PC-3 (cell line): ENCODE data around the gene STRBP. TPM values are rescaled to one million over a fixed set of nuclear protein-coding genes. Genes with fewer than 3 reads are reported as not detected.

Source experiments
- ATAC-seq: fragments of 200-7000 bp; cut with Tn5 transposase; 2 replicates; pipeline ENCODE4 v1.9.1; 2020; ENCODE audit warnings: mild to moderate bottlenecking, moderate library complexity
- BruUV-seq: library from RNA; stranded (reverse); fragments of 400-500 nt; replicated peaks from 2 replicates; lab custom pipeline; 2021; lab: Mats Ljungman, UMichigan
- CTCF ChIA-PET: fragments of 300-600 bp; sonication (Branson Sonifier 250); formaldehyde crosslinking; loops from one replicate; lab custom pipeline; 2022; ENCODE audit warnings: antibody characterized with exemption; lab: Charles Lee
- POLR2A ChIA-PET: fragments of 300-600 bp; sonication (Branson Sonifier 250); formaldehyde crosslinking; loops from one replicate; lab custom pipeline; 2022; ENCODE audit warnings: antibody characterized with exemption; ENCODE audit not compliant: unreplicated experiment; lab: Charles Lee
- DNase-seq: peaks from one replicate; pipeline ENCODE4 v3.0.0-alpha.2; 2015
- H2AFZ ChIP-seq: fragments of 300-600 bp; sonication (generic); 2 replicates; pipeline ENCODE4 v1.6.0; 2016; ENCODE audit warnings: antibody characterized with exemption, low read length
- H3F3A ChIP-seq: fragments of 300-600 bp; sonication (generic); one replicate; pipeline ENCODE4 v1.6.0; 2017; ENCODE audit warnings: antibody characterized with exemption, low read length, control low read depth, mild to moderate bottlenecking; ENCODE audit not compliant: unreplicated experiment
- H3K27ac ChIP-seq: fragments of 300-600 bp; sonication (generic); 2 replicates; pipeline ENCODE4 v1.5.1; 2016; ENCODE audit warnings: mild to moderate bottlenecking, low read length
- H3K27me3 ChIP-seq: fragments of 300-600 bp; sonication (generic); 2 replicates; pipeline ENCODE4 v1.6.1; 2016; ENCODE audit warnings: low read length, mixed read lengths
- H3K36me3 ChIP-seq: fragments of 300-600 bp; sonication (generic); 2 replicates; pipeline ENCODE4 v1.6.1; 2016; ENCODE audit warnings: low read depth, mixed run types, low read length, mixed read lengths
- H3K4me1 ChIP-seq: fragments of 300-600 bp; sonication (generic); 2 replicates; pipeline ENCODE4 v1.5.1; 2016; ENCODE audit warnings: low read length; ENCODE audit not compliant: insufficient read depth
- H3K4me2 ChIP-seq: fragments of 300-600 bp; sonication (generic); 2 replicates; pipeline ENCODE4 v1.6.0; 2016; ENCODE audit warnings: low read length
- H3K4me3 ChIP-seq: fragments of 300-600 bp; sonication (generic); 2 replicates; pipeline ENCODE4 v1.5.1; 2016; ENCODE audit warnings: mild to moderate bottlenecking, low read length, mixed read lengths
- H3K79me2 ChIP-seq: fragments of 300-600 bp; sonication (generic); 2 replicates; pipeline ENCODE4 v1.6.1; 2017; ENCODE audit warnings: low read length, mixed read lengths
- H3K9ac ChIP-seq: fragments of 300-600 bp; sonication (generic); 2 replicates; pipeline ENCODE4 v1.6.0; 2016; ENCODE audit warnings: mild to moderate bottlenecking, low read length
- H3K9me2 ChIP-seq: fragments of 300-600 bp; sonication (generic); replicated peaks from 2 replicates; pipeline ENCODE4 v1.6.1; 2016; ENCODE audit warnings: mixed run types, low read length, mixed read lengths
- H3K9me3 ChIP-seq: fragments of 300-600 bp; sonication (generic); 2 replicates; pipeline ENCODE4 v1.6.1; 2016; ENCODE audit warnings: low read length, mixed read lengths
- H4K20me1 ChIP-seq: fragments of 300-600 bp; sonication (generic); 2 replicates; pipeline ENCODE4 v1.6.1; 2016; ENCODE audit warnings: low read length, mixed read lengths
- EZH2 ChIP-seq: fragments of 300-600 bp; sonication (generic); IDR thresholded peaks from one replicate; pipeline ENCODE4 v1.6.1; 2017; ENCODE audit warnings: antibody characterized with exemption, mild to moderate bottlenecking, low read length; ENCODE audit not compliant: unreplicated experiment
- EZH2phosphoT487 ChIP-seq: fragments of 300-600 bp; sonication (generic); IDR thresholded peaks from 2 replicates; pipeline ENCODE4 v1.6.1; 2018; ENCODE audit warnings: mild to moderate bottlenecking, antibody characterized with exemption, low read length, borderline replicate concordance
- intact Hi-C: fragments of 100-400 bp; cut with micrococcal nuclease; formaldehyde crosslinking; loops from 2 replicates; pipeline ENCODE4 v1.9.0; 2023
- total RNA-seq: library from RNA; depleted of rRNA; stranded (reverse); fragments of >200 nt; gene quantifications from 2 replicates; pipeline ENCODE4 v1.2.3, GENCODE V29; 2014
- TF ChIP-seq, protein P1 (sequence below): fragments of 300-600 bp; sonication (generic); conservative IDR thresholded peaks from 2 replicates; pipeline ENCODE4 v1.5.1; 2017; ENCODE audit warnings: antibody characterized with exemption, low read depth, mild to moderate bottlenecking, low read length

The STRBP gene
- total RNA-seq, 1 experiment from 2014 or later: 19.2 TPM

DNA sequence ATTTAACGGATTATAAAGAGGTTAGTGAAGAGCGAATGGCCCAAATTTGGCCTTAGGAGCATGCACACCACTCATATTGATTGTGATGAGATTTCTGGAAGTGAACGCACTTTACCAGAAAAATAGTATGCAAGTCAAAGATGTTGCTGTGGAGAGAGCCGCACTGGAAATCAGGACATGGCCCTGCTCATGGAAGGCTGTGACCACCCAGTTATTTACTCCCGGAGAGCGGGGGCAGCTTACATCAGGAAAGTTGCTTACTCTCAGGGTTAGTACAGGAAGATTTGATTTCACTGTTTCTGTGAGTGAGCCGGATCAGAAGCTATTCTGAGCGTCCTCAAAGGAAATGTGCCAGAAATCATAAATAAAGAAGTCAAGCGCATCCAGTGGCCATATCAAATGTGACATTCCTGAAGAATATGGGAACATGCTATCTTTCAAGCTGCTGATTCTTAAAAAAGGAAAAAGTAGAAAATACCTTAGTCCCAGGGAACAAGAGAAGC lies 42.9 kb upstream of the STRBP start:
- Histone ChIP-seq H3K27ac (no peak overlapping the region), H3K36me3 (no peaks in the 10 kb centered on the region), H3K4me3 (no peak overlapping the region), H3K9me2 (no peaks in the 10 kb centered on the region), H3K4me1 (no peaks in the 10 kb centered on the region), H3K9ac (no peak overlapping the region), H4K20me1 (no peaks in the 10 kb centered on the region), H3K27me3 (no peaks in the 10 kb centered on the region), H3K79me2 (no peaks in the 10 kb centered on the region), H2AFZ (no peak overlapping the region), H3K4me2 (no peak overlapping the region), H3F3A (no peaks in the 10 kb centered on the region), H3K9me3 (no peaks in the 10 kb centered on the region)
- no peak for ATAC-seq
- ChIA-PET POLR2A (no interaction called here), CTCF (no interaction called here)
- no TSS peak for BruUV-seq
- intact Hi-C loops: no loop called here
- DNase-seq: no peak
- TF ChIP-seq EZH2phosphoT487 (no peak), EZH2 (no peak)
- TF ChIP-seq, protein P1, sequence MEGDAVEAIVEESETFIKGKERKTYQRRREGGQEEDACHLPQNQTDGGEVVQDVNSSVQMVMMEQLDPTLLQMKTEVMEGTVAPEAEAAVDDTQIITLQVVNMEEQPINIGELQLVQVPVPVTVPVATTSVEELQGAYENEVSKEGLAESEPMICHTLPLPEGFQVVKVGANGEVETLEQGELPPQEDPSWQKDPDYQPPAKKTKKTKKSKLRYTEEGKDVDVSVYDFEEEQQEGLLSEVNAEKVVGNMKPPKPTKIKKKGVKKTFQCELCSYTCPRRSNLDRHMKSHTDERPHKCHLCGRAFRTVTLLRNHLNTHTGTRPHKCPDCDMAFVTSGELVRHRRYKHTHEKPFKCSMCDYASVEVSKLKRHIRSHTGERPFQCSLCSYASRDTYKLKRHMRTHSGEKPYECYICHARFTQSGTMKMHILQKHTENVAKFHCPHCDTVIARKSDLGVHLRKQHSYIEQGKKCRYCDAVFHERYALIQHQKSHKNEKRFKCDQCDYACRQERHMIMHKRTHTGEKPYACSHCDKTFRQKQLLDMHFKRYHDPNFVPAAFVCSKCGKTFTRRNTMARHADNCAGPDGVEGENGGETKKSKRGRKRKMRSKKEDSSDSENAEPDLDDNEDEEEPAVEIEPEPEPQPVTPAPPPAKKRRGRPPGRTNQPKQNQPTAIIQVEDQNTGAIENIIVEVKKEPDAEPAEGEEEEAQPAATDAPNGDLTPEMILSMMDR: no peak

DNA sequence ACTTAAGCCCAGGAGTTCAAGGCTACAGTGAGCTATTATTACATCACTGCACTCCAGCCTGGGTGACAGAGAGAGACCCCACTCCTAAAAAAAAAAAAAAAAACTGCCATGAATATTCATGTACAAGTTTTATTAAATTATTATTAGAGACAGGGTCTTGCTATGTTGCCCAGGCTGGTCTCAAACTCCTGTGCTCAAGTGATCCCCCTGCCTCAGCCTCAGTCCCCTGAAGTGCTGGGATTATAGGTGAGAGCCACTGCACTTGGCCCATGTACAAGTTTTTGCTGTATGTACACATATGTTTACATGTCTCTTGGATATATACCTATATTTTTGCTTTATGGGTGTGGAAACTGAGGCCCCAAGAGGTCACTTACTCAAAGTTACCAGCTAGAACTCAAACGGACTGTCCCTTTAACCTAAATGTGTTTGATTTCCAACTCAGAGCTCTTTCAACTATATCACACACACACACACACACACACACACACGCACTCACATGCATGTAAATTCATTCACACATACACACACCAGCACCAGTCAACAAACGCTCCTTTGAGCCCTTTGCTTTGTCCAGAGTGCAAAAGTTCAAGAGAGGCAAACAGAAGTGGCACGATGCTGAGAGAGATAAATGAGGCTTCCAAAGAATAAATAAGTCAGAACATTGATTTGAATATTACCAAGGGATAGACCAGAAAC lies 42.3 kb upstream of the STRBP start:
- POLR2A ChIA-PET: no interaction called here
- Histone ChIP-seq H3K4me1 (no peaks in the 10 kb centered on the region), H3K36me3 (no peaks in the 10 kb centered on the region), H4K20me1 (no peaks in the 10 kb centered on the region), H3K9me3 (no peaks in the 10 kb centered on the region), H3K27me3 (no peaks in the 10 kb centered on the region), H3K9me2 (no peaks in the 10 kb centered on the region), H3K9ac (no peak overlapping the region), H3K27ac (no peak overlapping the region), H3F3A (no peaks in the 10 kb centered on the region), H3K79me2 (no peaks in the 10 kb centered on the region), H3K4me2 (no peak overlapping the region), H2AFZ (no peak overlapping the region), H3K4me3 (no peak overlapping the region)
- no TSS peak for BruUV-seq
- DNase-seq: no peak
- CTCF ChIA-PET: no interaction called here
- ATAC-seq: no peak
- TF ChIP-seq, protein P1: no peak
- no peak for TF ChIP-seq EZH2
- TF ChIP-seq EZH2phosphoT487: no peak
- intact Hi-C loops: no loop called here

DNA sequence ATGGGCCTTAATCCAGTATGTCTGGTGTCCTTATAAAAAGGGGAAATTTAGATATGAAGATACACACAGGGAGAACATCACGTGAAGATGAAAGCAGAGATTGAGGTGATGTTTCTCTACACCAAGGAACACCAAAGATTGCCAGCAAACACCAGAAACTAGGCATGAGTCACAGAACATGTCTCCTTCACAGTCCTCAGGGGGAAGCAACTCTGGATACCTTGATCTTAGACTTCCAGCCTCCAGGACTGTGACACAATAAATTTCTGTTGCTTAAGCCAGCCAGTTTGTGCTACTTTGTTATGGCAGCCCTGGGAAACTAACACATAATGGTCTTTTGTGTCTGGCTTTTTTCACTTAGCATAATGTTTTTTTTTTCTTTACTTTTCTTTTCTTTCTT lies 41.2 kb upstream of the STRBP start:
- H3K27ac ChIP-seq: no peak overlapping the region
- intact Hi-C loops: no loop called here
- no peaks in the 10 kb centered on the region for H3K36me3 ChIP-seq
- H3K4me1 ChIP-seq: no peaks in the 10 kb centered on the region
- POLR2A ChIA-PET: no interaction called here
- BruUV-seq: no TSS peak
- H3K27me3 ChIP-seq: no peaks in the 10 kb centered on the region
- H3F3A ChIP-seq: no peaks in the 10 kb centered on the region
- no peaks in the 10 kb centered on the region for H3K9me3 ChIP-seq
- H3K4me3 ChIP-seq: no peak overlapping the region
- TF ChIP-seq EZH2: no peak
- TF ChIP-seq, protein P1: no peak
- no peak for TF ChIP-seq EZH2phosphoT487
- no peak overlapping the region for H3K4me2 ChIP-seq
- H2AFZ ChIP-seq: no peak overlapping the region
- H4K20me1 ChIP-seq: no peaks in the 10 kb centered on the region
- DNase-seq: no peak
- CTCF ChIA-PET: no interaction called here
- H3K9ac ChIP-seq: no peak overlapping the region
- no peaks in the 10 kb centered on the region for H3K79me2 ChIP-seq
- no peak for ATAC-seq
- no peaks in the 10 kb centered on the region for H3K9me2 ChIP-seq
